CD4-positive, CD25-positive, alpha-beta regulatory T cell (primary cell): ENCODE measurements around the gene MLST8. TPM values are rescaled to one million over a fixed set of nuclear protein-coding genes. Genes with fewer than 3 reads are reported as not detected.

Experiments used
- ATAC-seq, 2 donors: fragments of 150-1000 bp; cut with Tn5 transposase; one replicate each; pipeline ENCODE4 v1.10.0; 2021; ENCODE audit warnings: low read depth in 2 of 2, moderate number of reproducible peaks in 2 of 2, moderate library complexity in 1 of 2
- DNase-seq, 3 donors: peaks; one replicate each; pipeline versions ENCODE4 v3.0.0 to v3.0.0-alpha.2; 2012 to 2022; ENCODE audit warnings: mixed read lengths in 1 of 3
- H3K27ac ChIP-seq: one replicate; pipeline ENCODE4 v1.7.0; 2013; ENCODE audit warnings: mild to moderate bottlenecking, low read length; ENCODE audit not compliant: insufficient read depth, poor library complexity, severe bottlenecking
- H3K27me3 ChIP-seq: one replicate; pipeline ENCODE4 v1.7.0; 2013; ENCODE audit warnings: low read length; ENCODE audit not compliant: control insufficient read depth, insufficient read depth
- H3K36me3 ChIP-seq: one replicate; pipeline ENCODE4 v1.7.0; 2013; ENCODE audit warnings: mild to moderate bottlenecking, low read length, moderate library complexity; ENCODE audit not compliant: control insufficient read depth, insufficient read depth
- H3K4me1 ChIP-seq: 2 replicates; pipeline ENCODE4 v1.7.0; 2013; ENCODE audit warnings: mild to moderate bottlenecking, low read length; ENCODE audit not compliant: insufficient read depth, control insufficient read depth, poor library complexity, severe bottlenecking
- H3K4me3 ChIP-seq: one replicate; pipeline ENCODE4 v1.7.0; 2013; ENCODE audit warnings: low read depth, mild to moderate bottlenecking, low read length, moderate library complexity
- H3K9me3 ChIP-seq, 2 experiments: 1 replicate in 1 of 2; 2 replicates in 1 of 2; pipeline ENCODE4 v1.7.0; 2013; ENCODE audit warnings: low read length in 2 of 2, mild to moderate bottlenecking in 1 of 2, moderate library complexity in 1 of 2; ENCODE audit not compliant: control insufficient read depth in 2 of 2
- H3K27ac Mint-ChIP-seq, 3 donors: one replicate each; pipeline ENCODE4 v1.8.0; 2020 to 2022; ENCODE audit warnings: mild to moderate bottlenecking in 3 of 3, mixed read lengths in 3 of 3, moderate library complexity in 2 of 3
- H3K27me3 Mint-ChIP-seq: one replicate; pipeline ENCODE4 v1.8.0; 2022; ENCODE audit warnings: mild to moderate bottlenecking, mixed read lengths
- H3K36me3 Mint-ChIP-seq: one replicate; pipeline ENCODE4 v1.8.0; 2020; ENCODE audit warnings: mixed read lengths
- H3K4me1 Mint-ChIP-seq, 4 donors: one replicate each; pipeline ENCODE4 v1.8.0; 2020 to 2022; ENCODE audit warnings: mixed read lengths in 4 of 4, mild to moderate bottlenecking in 1 of 4
- H3K4me3 Mint-ChIP-seq, 4 donors: one replicate each; pipeline ENCODE4 v1.8.0; 2020 to 2022; ENCODE audit warnings: mild to moderate bottlenecking in 4 of 4, mixed read lengths in 4 of 4, moderate library complexity in 3 of 4
- H3K9me3 Mint-ChIP-seq, 7 donors: one replicate each; pipeline ENCODE4 v1.8.0; 2020 to 2022; ENCODE audit warnings: mixed read lengths in 7 of 7, mild to moderate bottlenecking in 3 of 7, moderate library complexity in 2 of 7
- polyA plus RNA-seq, 4 donors: library from polyadenylated mRNA; unstranded; fragments of 300-500 nt; fragmentation: Illumina TruSeq; gene quantifications; one replicate each; pipeline ENCODE4 v1.2.3, GENCODE V29; 2021
- total RNA-seq: library from RNA; stranded (reverse); gene quantifications from one replicate; pipeline ENCODE4 v1.2.3, GENCODE V29; 2022

MLST8 gene
- total and polyA plus RNA-seq, 5 donors from 2014 or later = 20.9 to 31.1 (median 23.5) TPM

- Histone ChIP-seq H3K36me3 (no peaks in the 10 kb centered on the region), H3K4me1 (no peaks in the 10 kb centered on the region), H3K9me3 (no peaks in the 10 kb centered on the region), H3K4me3 (no peak overlapping the region), H3K27me3 (no peaks in the 10 kb centered on the region), H3K27ac (no peak overlapping the region)
- Mint-ChIP-seq H3K36me3 (no peaks in the 10 kb centered on the region), H3K9me3 (no peaks in the 10 kb centered on the region), H3K27ac (no peak overlapping the region), H3K4me1 (no peaks in the 10 kb centered on the region), H3K27me3 (no peaks in the 10 kb centered on the region), H3K4me3 (no peak overlapping the region)
- DNase-seq = no peak
- ATAC-seq = no peak
These were observed 16.9 kb upstream of the MLST8 start for GRCh38 chr16:2188395-2188794.

- Histone ChIP-seq H3K4me1 (no peaks in the 10 kb centered on the region), H3K27ac (no peak overlapping the region), H3K9me3 (no peaks in the 10 kb centered on the region), H3K27me3 (no peaks in the 10 kb centered on the region), H3K4me3 (no peak overlapping the region), H3K36me3 (no peaks in the 10 kb centered on the region)
- Mint-ChIP-seq H3K4me3 (no peak overlapping the region), H3K27me3 (no peaks in the 10 kb centered on the region), H3K27ac (no peak overlapping the region), H3K36me3 (no peaks in the 10 kb centered on the region), H3K9me3 (no peaks in the 10 kb centered on the region), H3K4me1 (no peaks in the 10 kb centered on the region)
- ATAC-seq (no peak), DNase-seq (no peak)
These were observed 15.9 kb upstream of the MLST8 start for GRCh38 chr16:2189252-2189893.

GRCh38 chr16:2190002-2190658, 15.1 kb upstream of the MLST8 start:
- H3K36me3 Mint-ChIP-seq = no peaks in the 10 kb centered on the region

GRCh38 chr16:2190659-2191445, 14.4 kb upstream of the MLST8 start:
- H3K9me3 Mint-ChIP-seq = no peaks in the 10 kb centered on the region
- peaks cover 8% of the 10 kb centered on the region for H3K27me3 Mint-ChIP-seq
- no peaks in the 10 kb centered on the region for H3K36me3 ChIP-seq
- no peaks in the 10 kb centered on the region for H3K36me3 Mint-ChIP-seq
- ATAC-seq (no peak), DNase-seq (no peak)
- peaks cover 2% of the 10 kb centered on the region for H3K27me3 ChIP-seq
- H3K27ac ChIP-seq = no peak overlapping the region
- no peak overlapping the region for H3K4me3 Mint-ChIP-seq
- peaks cover 10% of the 10 kb centered on the region for H3K4me1 ChIP-seq
- H3K27ac Mint-ChIP-seq = no peak overlapping the region
- no peak overlapping the region for H3K4me3 ChIP-seq
- peaks cover 0 to 7% (median 2%) of the 10 kb centered on the region in 4 donors for H3K4me1 Mint-ChIP-seq
- no peaks in the 10 kb centered on the region for H3K9me3 ChIP-seq

More at GRCh38 chr16:2190002-2190658, 15.1 kb upstream of the MLST8 start:
- Mint-ChIP-seq H3K4me1 (peaks cover 0 to 5% (median 2%) of the 10 kb centered on the region in 4 donors), H3K4me3 (no peak overlapping the region), H3K27ac (no peak overlapping the region), H3K27me3 (peaks cover 7% of the 10 kb centered on the region), H3K9me3 (no peaks in the 10 kb centered on the region)
- peaks cover 3% of the 10 kb centered on the region for H3K4me1 ChIP-seq
- H3K27ac ChIP-seq = no peak overlapping the region
- no peaks in the 10 kb centered on the region for H3K36me3 ChIP-seq
- DNase-seq = no peak
- H3K4me3 ChIP-seq = no peak overlapping the region
- H3K9me3 ChIP-seq = no peaks in the 10 kb centered on the region
- H3K27me3 ChIP-seq = peaks cover 2% of the 10 kb centered on the region
- no peak for ATAC-seq

GRCh38 chr16:2191446-2191706, 13.9 kb upstream of the MLST8 start:
- Mint-ChIP-seq H3K27me3 (peaks cover 8% of the 10 kb centered on the region), H3K27ac (no peak overlapping the region), H3K9me3 (no peaks in the 10 kb centered on the region), H3K36me3 (no peaks in the 10 kb centered on the region), H3K4me3 (peak overlapping the region in 1 of 4 donors; percentile 33), H3K4me1 (peaks cover 0 to 7% (median 2%) of the 10 kb centered on the region in 4 donors)
- Histone ChIP-seq H3K4me3 (no peak overlapping the region), H3K27ac (no peak overlapping the region), H3K4me1 (peaks cover 13% of the 10 kb centered on the region), H3K27me3 (peaks cover 2% of the 10 kb centered on the region), H3K9me3 (no peaks in the 10 kb centered on the region), H3K36me3 (no peaks in the 10 kb centered on the region)
- DNase-seq (no peak), ATAC-seq (no peak)

- Histone ChIP-seq H3K4me1 (peaks cover 20% of the 10 kb centered on the region), H3K4me3 (no peak overlapping the region), H3K27me3 (peaks cover 12% of the 10 kb centered on the region), H3K9me3 (no peaks in the 10 kb centered on the region), H3K27ac (no peak overlapping the region), H3K36me3 (no peaks in the 10 kb centered on the region)
- Mint-ChIP-seq H3K9me3 (no peaks in the 10 kb centered on the region), H3K27me3 (peaks cover 28% of the 10 kb centered on the region), H3K36me3 (no peaks in the 10 kb centered on the region), H3K27ac (peak overlapping the region in 1 of 3 donors; percentile 52), H3K4me1 (peaks cover 0 to 11% (median 2%) of the 10 kb centered on the region in 4 donors), H3K4me3 (no peak overlapping the region)
- ATAC-seq (no peak), DNase-seq (no peak)
These were observed 11.0 kb upstream of the MLST8 start for GRCh38 chr16:2194166-2194834.

GRCh38 chr16:2194852-2195321, 10.4 kb upstream of the MLST8 start:
- Mint-ChIP-seq H3K4me3 (peak overlapping the region in 3 of 4 donors; percentile 59 to 77 (median 72)), H3K36me3 (no peaks in the 10 kb centered on the region), H3K9me3 (no peaks in the 10 kb centered on the region), H3K4me1 (peaks cover 0 to 11% (median 2%) of the 10 kb centered on the region in 4 donors), H3K27ac (peak overlapping the region in 1 of 3 donors; percentile 52), H3K27me3 (peaks cover 31% of the 10 kb centered on the region)
- Histone ChIP-seq H3K36me3 (no peaks in the 10 kb centered on the region), H3K9me3 (no peaks in the 10 kb centered on the region), H3K4me1 (peaks cover 20% of the 10 kb centered on the region), H3K27me3 (peaks cover 12% of the 10 kb centered on the region), H3K27ac (no peak overlapping the region), H3K4me3 (no peak overlapping the region)
- peak; percentile 41 to 76 (median 63) for DNase-seq
- peak; percentile 62 to 76 for ATAC-seq
